Endothelial cell of umbilical vein (primary cell): ENCODE measurements around the gene PARN. TPM values are rescaled to one million over a fixed set of nuclear protein-coding genes. Genes with fewer than 3 reads are reported as not detected.

Experiments
- BruUV-seq: library from RNA; stranded (reverse); fragments of 400-500 nt; replicated peaks from 2 replicates; lab custom pipeline; 2021; lab: Mats Ljungman, UMichigan
- CTCF ChIA-PET: fragments of 300-600, 350-600 bp; sonication (Branson Sonifier 250); formaldehyde crosslinking; loops from one replicate; lab custom pipeline; 2021; ENCODE audit warnings: antibody characterized with exemption, inconsistent platforms; lab: Charles Lee
- POLR2A ChIA-PET: fragments of 300-600, 350-600 bp; sonication (Branson Sonifier 250); formaldehyde crosslinking; loops from one replicate; lab custom pipeline; 2021; ENCODE audit warnings: antibody characterized with exemption, inconsistent platforms; lab: Charles Lee
- DNase-seq: peaks from one replicate; pipeline ENCODE4 v3.0.0-alpha.2; 2011; ENCODE audit warnings: low read depth, low spot score
- FAIRE-seq: peaks from 2 replicates; lab custom pipeline; 2011; peaks lifted over from hg19 to GRCh38; lab: Jason Lieb, UNC
- H2AFZ ChIP-seq: 2 replicates; pipeline ENCODE4 v1.6.0; 2012; ENCODE audit warnings: low read depth, low read length, control low read depth, inconsistent platforms
- H3K27ac ChIP-seq: 2 replicates; pipeline ENCODE4 v1.5.1; 2011; ENCODE audit warnings: low read depth, mild to moderate bottlenecking, control low read depth, low read length, moderate library complexity; ENCODE audit not compliant: insufficient read depth
- H3K27me3 ChIP-seq, 2 experiments: 2 replicates each; pipeline versions ENCODE4 v1.6.0 to v1.6.1; 2011; ENCODE audit warnings: low read length in 2 of 2, mixed read lengths in 1 of 2; ENCODE audit not compliant: control insufficient read depth in 2 of 2, insufficient read depth in 2 of 2
- H3K36me3 ChIP-seq, 2 experiments: 2 replicates in 1 of 2; 3 replicates in 1 of 2; pipeline ENCODE4 v1.5.1; 2011; ENCODE audit warnings: low read length in 2 of 2, mild to moderate bottlenecking in 1 of 2, moderate library complexity in 1 of 2; ENCODE audit not compliant: control insufficient read depth in 2 of 2, insufficient read depth in 2 of 2; ENCODE audit errors: extremely low read depth in 1 of 2
- H3K4me1 ChIP-seq: 3 replicates; pipeline ENCODE4 v1.5.1; 2011; ENCODE audit warnings: mild to moderate bottlenecking, low read length; ENCODE audit not compliant: control insufficient read depth, insufficient read depth; ENCODE audit errors: extremely low read depth
- H3K4me2 ChIP-seq: 2 replicates; pipeline ENCODE4 v1.6.1; 2011; ENCODE audit warnings: low read length, control low read depth, mixed read lengths; ENCODE audit not compliant: insufficient read depth
- H3K4me3 ChIP-seq, 3 experiments: fragments of 200-600 bp in 1 of 3; sonication (generic), shearing (Covaris generic) in 1 of 3; replicated peaks in 1 of 3; 2 replicates each; pipeline ENCODE4 v1.5.1; 2011 to 2016; ENCODE audit warnings: control low read depth in 3 of 3, low read length in 3 of 3, mild to moderate bottlenecking in 2 of 3, inconsistent platforms in 1 of 3, low read depth in 1 of 3, moderate library complexity in 1 of 3; ENCODE audit not compliant: insufficient read depth in 1 of 3
- H3K79me2 ChIP-seq: 2 replicates; pipeline ENCODE4 v1.6.0; 2012; ENCODE audit warnings: low read length, inconsistent platforms; ENCODE audit not compliant: control insufficient read depth, insufficient read depth
- H3K9ac ChIP-seq: replicated peaks from 2 replicates; pipeline ENCODE3; 2011; ENCODE audit warnings: low read length, control low read depth; ENCODE audit not compliant: insufficient read depth; ENCODE audit errors: extremely low read depth
- H3K9me1 ChIP-seq: replicated peaks from 3 replicates; pipeline ENCODE4 v1.6.0; 2011; ENCODE audit warnings: mild to moderate bottlenecking, low read length; ENCODE audit not compliant: control insufficient read depth, insufficient read depth; ENCODE audit errors: extremely low read depth
- H3K9me3 ChIP-seq: replicated peaks from 2 replicates; pipeline ENCODE4 v1.5.1; 2012; ENCODE audit warnings: low read length, inconsistent platforms; ENCODE audit not compliant: control insufficient read depth, insufficient read depth
- H4K20me1 ChIP-seq: replicated peaks from 2 replicates; pipeline ENCODE3; 2011; ENCODE audit warnings: mild to moderate bottlenecking, low read length; ENCODE audit not compliant: control insufficient read depth, insufficient read depth; ENCODE audit errors: extremely low read depth
- CTCF ChIP-seq, 2 donors: IDR thresholded peaks; 1 replicate in 1 of 2; 2 replicates in 1 of 2; pipeline ENCODE4 v1.5.1; 2011; ENCODE audit warnings: low read length in 2 of 2, mild to moderate bottlenecking in 2 of 2, moderate library complexity in 2 of 2, control low read depth in 1 of 2, inconsistent platforms in 1 of 2, low read depth in 1 of 2; ENCODE audit not compliant: insufficient read depth in 1 of 2; ENCODE audit errors: extremely low read depth in 1 of 2
- EZH2 ChIP-seq: IDR thresholded peaks from 2 replicates; pipeline ENCODE4 v1.6.1; 2012; ENCODE audit warnings: borderline replicate concordance, low read depth, mild to moderate bottlenecking, moderate library complexity, low read length, inconsistent platforms; ENCODE audit not compliant: severe bottlenecking
- FOS ChIP-seq: IDR thresholded peaks from 2 replicates; pipeline ENCODE4 v1.6.1; 2011; ENCODE audit warnings: mild to moderate bottlenecking, low read length, moderate library complexity, borderline replicate concordance; ENCODE audit not compliant: insufficient read depth
- GATA2 ChIP-seq: IDR thresholded peaks from 2 replicates; pipeline ENCODE4 v1.7.0; 2011; ENCODE audit warnings: low read depth, mild to moderate bottlenecking, moderate library complexity, mixed read lengths, low read length; ENCODE audit not compliant: insufficient read length, insufficient read depth
- JUN ChIP-seq: IDR thresholded peaks from 2 replicates; pipeline ENCODE4 v1.6.1; 2011; ENCODE audit warnings: borderline replicate concordance, low read depth; ENCODE audit not compliant: insufficient read length, insufficient read depth
- MAX ChIP-seq: IDR thresholded peaks from 2 replicates; pipeline ENCODE4 v1.6.1; 2011; ENCODE audit not compliant: insufficient read depth, insufficient read length
- MYC ChIP-seq: IDR thresholded peaks from one replicate; pipeline ENCODE4 v1.6.1; 2011; ENCODE audit warnings: mild to moderate bottlenecking, low read depth, low read length
- POLR2A ChIP-seq: IDR thresholded peaks from 2 replicates; pipeline ENCODE4 v1.6.1; 2012; ENCODE audit warnings: low read depth, mild to moderate bottlenecking, control low read depth, low read length
- POLR2AphosphoS5 ChIP-seq: IDR thresholded peaks from 2 replicates; pipeline ENCODE4 v1.6.1; 2012; ENCODE audit warnings: low read depth, mild to moderate bottlenecking, control low read depth, low read length, moderate library complexity; ENCODE audit not compliant: insufficient read depth
- dilution Hi-C: fragments of 300-500 bp; cut with MboI; formaldehyde crosslinking; loops from one replicate; pipeline ENCODE4 v1.15.0; 2019; ENCODE audit warnings: low sequenced_read_pairs; ENCODE audit not compliant: extremely low pct_ligation_motif_present
- intact Hi-C: fragments of 100-400 bp; cut with micrococcal nuclease; formaldehyde crosslinking; loops from one replicate; pipeline ENCODE4 v1.10.0; 2022
- polyA plus RNA-seq, 4 experiments: library from polyadenylated mRNA; depleted of rRNA in 3 of 4; stranded (reverse) in 3 of 4; unstranded in 1 of 4; fragments of >200 nt; gene quantifications; 2 replicates each; pipeline versions ENCODE4 v1.2.1 to v1.2.3, GENCODE V29; 2011 to 2012; ENCODE audit warnings: missing spikeins in 1 of 4
- total RNA-seq: library from RNA; stranded (reverse); gene quantifications from 2 replicates; pipeline ENCODE4 v1.2.3, GENCODE V29; 2021

Gene PARN
- total and polyA plus RNA-seq, 2 donors (not counting 3 experiments of a cell fraction or from before 2014, with no cell fraction given): 16.9 to 24.6 TPM

- no peak for DNase-seq
- no peak overlapping the region for H3K27ac ChIP-seq
- intact Hi-C loops: no loop called here
- H3K9me1 ChIP-seq: no peaks in the 10 kb centered on the region
- no peak overlapping the region for H3K4me3 ChIP-seq
- ChIA-PET POLR2A (no interaction called here), CTCF (interaction anchor here (0.7 kb wide), 1 partner anchor 68 kb away, joined by 3 read pairs; no protein-coding TSS in a partner anchor)
- TF ChIP-seq MAX (no peak), FOS (no peak), CTCF (IDR thresholded peaks at IDR 0.05; ENCODE audit: extremely low read depth in 1 of 2, insufficient read depth in 1 of 2, low read depth in 1 of 2, low read length in 2 of 2) (no peak), POLR2A (no peak), GATA2 (no peak), POLR2AphosphoS5 (no peak), EZH2 (no peak), MYC (no peak), JUN (no peak)
- no peak overlapping the region for H2AFZ ChIP-seq
- no peaks in the 10 kb centered on the region for H3K36me3 ChIP-seq
- no peaks in the 10 kb centered on the region for H3K4me1 ChIP-seq
- no peaks in the 10 kb centered on the region for H3K9me3 ChIP-seq
- H3K9ac ChIP-seq: no peak overlapping the region
- no peaks in the 10 kb centered on the region for H3K27me3 ChIP-seq
- BruUV-seq: no TSS peak
- dilution Hi-C loops: no loop called here
- H4K20me1 ChIP-seq: no peaks in the 10 kb centered on the region
- no peak overlapping the region for H3K4me2 ChIP-seq
- no peaks in the 10 kb centered on the region for H3K79me2 ChIP-seq
- FAIRE-seq: no peak
Observed at GRCh38 chr16:14428043-14428442, 202.0 kb downstream of the PARN start.
